Head of caudate nucleus (tissue), 42 donors: ENCODE results near the gene CAMK1D.
"Not testable (repeated sequence)": the region's sequence is repeated elsewhere in the genome, so short reads cannot be mapped to it uniquely, and the experiment has no call there.

Experiments
- DNase-seq, 42 donors: peaks; one replicate each; pipeline versions ENCODE4 v3.0.0 to v3.0.0-alpha.2; 2020 to 2021; ENCODE audit warnings: mixed read lengths in 7 of 42
- intact Hi-C: fragments of 100-400 bp; cut with DNase I; formaldehyde crosslinking; loops from one replicate; pipeline ENCODE4 v1.15.0; 2022

The CAMK1D gene

GRCh38 chr10:12474727-12475412 is 125.5 kb downstream of the CAMK1D start:
- DNase-seq: no peak
- intact Hi-C loops: no loop called here

- no peak for DNase-seq
- intact Hi-C loops: no loop called here
These were observed 127.3 kb downstream of the CAMK1D start for GRCh38 chr10:12476656-12477055.

- no peak for DNase-seq
These were observed 130.1 kb downstream of the CAMK1D start for GRCh38 chr10:12479437-12479844.

GRCh38 chr10:12479924-12480323 is 130.6 kb downstream of the CAMK1D start:
- intact Hi-C loops: no loop called here
- no peak for DNase-seq

More at GRCh38 chr10:12479437-12479844, 130.1 kb downstream of the CAMK1D start:
- intact Hi-C loops: no loop called here

- intact Hi-C loops: no loop called here
- no peak for DNase-seq
These were observed 131.1 kb downstream of the CAMK1D start for GRCh38 chr10:12480440-12480839.

- DNase-seq: no peak
- intact Hi-C loops: no loop called here
These were observed 132.6 kb downstream of the CAMK1D start for GRCh38 chr10:12481924-12482323.

GRCh38 chr10:12482587-12482986 is 133.2 kb downstream of the CAMK1D start:
- no peak for DNase-seq

GRCh38 chr10:12484002-12484918 is 134.9 kb downstream of the CAMK1D start:
- intact Hi-C loops: no loop called here
- no peak for DNase-seq

More at GRCh38 chr10:12482587-12482986, 133.2 kb downstream of the CAMK1D start:
- intact Hi-C loops: no loop called here

- intact Hi-C loops: no loop called here
- peak in 34 of 42 donors; percentile 4 to 75 (median 34) for DNase-seq
These were observed 135.8 kb downstream of the CAMK1D start for GRCh38 chr10:12484941-12485805.

GRCh38 chr10:12487366-12487765 is 138.0 kb downstream of the CAMK1D start:
- DNase-seq: no peak
- intact Hi-C loops: no loop called here

- intact Hi-C loops: no loop called here
- DNase-seq: no peak
These were observed 139.3 kb downstream of the CAMK1D start for GRCh38 chr10:12488626-12489025.

- DNase-seq: no peak
- intact Hi-C loops: no loop called here
These were observed 140.0 kb downstream of the CAMK1D start for GRCh38 chr10:12489357-12489756.

- DNase-seq: no peak
- intact Hi-C loops: no loop called here
These were observed 140.5 kb downstream of the CAMK1D start for GRCh38 chr10:12489806-12490205.

GRCh38 chr10:12490963-12491362 is 141.6 kb downstream of the CAMK1D start:
- intact Hi-C loops: no loop called here
- DNase-seq: no peak

- intact Hi-C loops: no loop called here
- no peak for DNase-seq
These were observed 142.1 kb downstream of the CAMK1D start for GRCh38 chr10:12491491-12491890.

- DNase-seq: no peak
- intact Hi-C loops: no loop called here
These were observed 142.7 kb downstream of the CAMK1D start for GRCh38 chr10:12492016-12492415.

GRCh38 chr10:12497046-12497445 is 147.7 kb downstream of the CAMK1D start:
- intact Hi-C loops: not testable (repeated sequence)

GRCh38 chr10:12499076-12499986 is 150.0 kb downstream of the CAMK1D start:
- DNase-seq: peak in 36 of 42 donors; percentile 14 to 83 (median 48)
- intact Hi-C loops: no loop called here

More at GRCh38 chr10:12497046-12497445, 147.7 kb downstream of the CAMK1D start:
- DNase-seq: peak in 5 of 42 donors; percentile 0 to 22 (median 2)
